ENCODE measurements around the gene MYBPC1.
"Not testable (repeated sequence)": the region's sequence is repeated elsewhere in the genome, so short reads cannot be mapped to it uniquely, and the experiment has no call there.

MYBPC1 gene

GRCh38 chr12:101696251-101697196 is 101.8 kb downstream of the MYBPC1 start:
- DNase-seq: no peak

GRCh38 chr12:101697197-101697929 is 102.6 kb downstream of the MYBPC1 start, which contains the start of gene CHPT1:
CHPT1 (plus strand) TSS chr12:101697640; CDS start chr12:101697862, 222 bp downstream.
- DNase-seq: peak; percentile 44

GRCh38 chr12:101697930-101698799 is 103.4 kb downstream of the MYBPC1 start:
- peak; percentile 39 for DNase-seq

GRCh38 chr12:101698800-101699347 is 104.1 kb downstream of the MYBPC1 start:
- DNase-seq: no peak

- no peak for DNase-seq
These were observed 105.6 kb downstream of the MYBPC1 start for GRCh38 chr12:101700299-101700820.

- DNase-seq: no peak
These were observed 108.7 kb downstream of the MYBPC1 start for GRCh38 chr12:101703487-101703886.

GRCh38 chr12:101706403-101706802 is 111.6 kb downstream of the MYBPC1 start:
- DNase-seq: no peak

- DNase-seq: no peak
These were observed 112.5 kb downstream of the MYBPC1 start for GRCh38 chr12:101707131-101707782.

GRCh38 chr12:101710288-101710687 is 115.5 kb downstream of the MYBPC1 start:
- no peak for DNase-seq

GRCh38 chr12:101713059-101713682 is 118.4 kb downstream of the MYBPC1 start:
- no peak for DNase-seq

GRCh38 chr12:101713930-101714329 is 119.2 kb downstream of the MYBPC1 start:
- DNase-seq: no peak

- DNase-seq: no peak
These were observed 120.2 kb downstream of the MYBPC1 start for GRCh38 chr12:101714877-101715444.

GRCh38 chr12:101719566-101719965 is 124.8 kb downstream of the MYBPC1 start:
- DNase-seq: no peak

- no peak for DNase-seq
These were observed 125.3 kb downstream of the MYBPC1 start for GRCh38 chr12:101720118-101720517.

- DNase-seq: no peak
These were observed 127.6 kb downstream of the MYBPC1 start for GRCh38 chr12:101722392-101722791.

- no peak for DNase-seq
These were observed 132.3 kb downstream of the MYBPC1 start for GRCh38 chr12:101727098-101727497.

GRCh38 chr12:101729842-101730241 is 135.1 kb downstream of the MYBPC1 start:
- DNase-seq: no peak

GRCh38 chr12:101732318-101732717 is 137.5 kb downstream of the MYBPC1 start:
- DNase-seq: no peak

- no peak for DNase-seq
These were observed 138.4 kb downstream of the MYBPC1 start for GRCh38 chr12:101733166-101733565.

- DNase-seq: not testable (repeated sequence)
These were observed 139.7 kb downstream of the MYBPC1 start for GRCh38 chr12:101734482-101734881.
